GM23338 (cell line): ENCODE data around the gene LEMD2. TPM values are rescaled to one million over a fixed set of nuclear protein-coding genes. Genes with fewer than 3 reads are reported as not detected.

Experiments
- ATAC-seq: fragments of 200-7000 bp; cut with Tn5 transposase; 3 replicates; pipeline ENCODE4 v1.9.1; 2020
- DNase-seq: peaks from one replicate; pipeline ENCODE4 v3.0.0-alpha.2; 2015; ENCODE audit warnings: low spot score
- H2AFZ ChIP-seq: fragments of 200-600 bp; sonication (generic); 2 replicates; pipeline ENCODE4 v1.8.0; 2016; ENCODE audit warnings: antibody characterized with exemption, mild to moderate bottlenecking, moderate library complexity
- H3F3A ChIP-seq: fragments of 200-600 bp; sonication (generic); replicated peaks from 2 replicates; pipeline ENCODE4 v1.8.0; 2017; ENCODE audit warnings: antibody characterized with exemption, mixed run types, low read depth
- H3K27ac ChIP-seq: fragments of 200-600 bp; sonication (generic); 2 replicates; pipeline ENCODE4 v1.6.1; 2016; ENCODE audit warnings: low read depth
- H3K27me3 ChIP-seq: fragments of 200-600 bp; sonication (generic); 2 replicates; pipeline ENCODE4 v1.8.0; 2016; ENCODE audit warnings: mild to moderate bottlenecking, mixed run types, moderate library complexity; ENCODE audit not compliant: insufficient read depth
- H3K36me3 ChIP-seq: fragments of 200-600 bp; sonication (generic); 2 replicates; pipeline ENCODE4 v1.8.0; 2016; ENCODE audit warnings: mild to moderate bottlenecking; ENCODE audit not compliant: insufficient read depth
- H3K4me1 ChIP-seq: fragments of 200-600 bp; sonication (generic); 2 replicates; pipeline ENCODE4 v1.8.0; 2016; ENCODE audit warnings: mild to moderate bottlenecking, moderate library complexity; ENCODE audit not compliant: insufficient read depth
- H3K4me2 ChIP-seq: fragments of 200-600 bp; sonication (generic); 2 replicates; pipeline ENCODE4 v1.7.1; 2017; ENCODE audit warnings: mixed run types
- H3K4me3 ChIP-seq: fragments of 200-600 bp; sonication (generic); 2 replicates; pipeline ENCODE4 v1.6.1; 2016; ENCODE audit warnings: mixed run types
- H3K79me2 ChIP-seq: fragments of 200-600 bp; sonication (generic); replicated peaks from 2 replicates; pipeline ENCODE4 v1.8.0; 2017; ENCODE audit warnings: mild to moderate bottlenecking; ENCODE audit not compliant: insufficient read depth
- H3K9me2 ChIP-seq: fragments of 200-600 bp; sonication (generic); 2 replicates; pipeline ENCODE4 v1.8.0; 2017; ENCODE audit not compliant: insufficient read depth
- H4K20me1 ChIP-seq: fragments of 200-600 bp; sonication (generic); replicated peaks from 2 replicates; pipeline ENCODE4 v1.8.0; 2017; ENCODE audit warnings: mild to moderate bottlenecking; ENCODE audit not compliant: insufficient read depth
- H3K27ac Mint-ChIP-seq: 2 replicates; pipeline ENCODE4 v1.8.0; 2020; ENCODE audit warnings: inconsistent platforms, mild to moderate bottlenecking, moderate library complexity, mixed read lengths
- H3K27me3 Mint-ChIP-seq: 3 replicates; pipeline ENCODE4 v1.8.0; 2022; ENCODE audit warnings: low read depth, mild to moderate bottlenecking, moderate library complexity, mixed read lengths, inconsistent platforms; ENCODE audit not compliant: insufficient read depth, poor library complexity
- H3K36me3 Mint-ChIP-seq: 3 replicates; pipeline ENCODE4 v1.8.0; 2021; ENCODE audit warnings: low read depth, mild to moderate bottlenecking, inconsistent platforms, moderate library complexity, mixed read lengths
- H3K4me1 Mint-ChIP-seq: 3 replicates; pipeline ENCODE4 v1.8.0; 2020; ENCODE audit warnings: mild to moderate bottlenecking, inconsistent platforms, mixed read lengths
- H3K4me3 Mint-ChIP-seq: 3 replicates; pipeline ENCODE4 v1.8.0; 2021; ENCODE audit warnings: moderate library complexity, mild to moderate bottlenecking, inconsistent platforms, mixed read lengths
- H3K9me3 Mint-ChIP-seq: 3 replicates; pipeline ENCODE4 v1.8.0; 2020; ENCODE audit warnings: moderate library complexity, mild to moderate bottlenecking, inconsistent platforms, mixed read lengths
- CREB1 ChIP-seq: fragments of 250-450 bp; sonication (Bioruptor Pico); IDR thresholded peaks from 2 replicates; pipeline ENCODE4 v1.5.0; 2020; ENCODE audit warnings: low read depth, mild to moderate bottlenecking, moderate library complexity
- CTCF ChIP-seq, 2 experiments: fragments of 200-600 bp in 1 of 2; sonication (generic) in 1 of 2; conservative IDR thresholded peaks; 2 replicates each; pipeline versions ENCODE4 v1.5.1 to v1.6.1; 2016 to 2017; ENCODE audit warnings: antibody characterized with exemption in 2 of 2, low read depth in 2 of 2, mild to moderate bottlenecking in 2 of 2, moderate library complexity in 1 of 2
- EZH2phosphoT487 ChIP-seq: fragments of 200-600 bp; sonication (generic); IDR thresholded peaks from one replicate; pipeline ENCODE4 v1.8.1; 2018; ENCODE audit warnings: antibody characterized with exemption; ENCODE audit not compliant: unreplicated experiment
- JUNB ChIP-seq: IDR thresholded peaks from one replicate; pipeline ENCODE4 v1.6.1; 2016; ENCODE audit warnings: antibody characterized with exemption; ENCODE audit not compliant: unreplicated experiment
- NANOG ChIP-seq: IDR thresholded peaks from 2 replicates; pipeline ENCODE4 v1.6.1; 2016; ENCODE audit warnings: antibody characterized with exemption, borderline replicate concordance
- POLR2AphosphoS5 ChIP-seq: IDR thresholded peaks from 2 replicates; pipeline ENCODE4 v1.6.1; 2016; ENCODE audit warnings: antibody characterized with exemption, low read depth
- REST ChIP-seq: IDR thresholded peaks from one replicate; pipeline ENCODE4 v1.6.1; 2018; ENCODE audit warnings: antibody characterized with exemption; ENCODE audit not compliant: unreplicated experiment
- STAT1 ChIP-seq: IDR thresholded peaks from one replicate; pipeline ENCODE4 v1.6.1; 2016; ENCODE audit warnings: antibody characterized with exemption; ENCODE audit not compliant: unreplicated experiment
- polyA plus RNA-seq: library from polyadenylated mRNA; unstranded; fragments of >200 nt; fragmentation: Nextera tagmentation; extraction: Ambion mirVana; gene quantifications from 2 replicates; pipeline ENCODE4 v1.2.1, GENCODE V29; 2016
- total RNA-seq: library from RNA; depleted of rRNA; stranded (reverse); fragments of >200 nt; shearing (Covaris generic); gene quantifications from 2 replicates; pipeline ENCODE4 v1.2.3, GENCODE V29; 2014
- TF ChIP-seq, protein P1 (sequence below): fragments of 250-450 bp; sonication (Bioruptor Pico); IDR thresholded peaks from 2 replicates; pipeline ENCODE4 v1.5.0; 2020; ENCODE audit warnings: mild to moderate bottlenecking, moderate library complexity

LEMD2 gene
- total and polyA plus RNA-seq, 2 experiments from 2014 or later, result 28.6 to 64.7 TPM

GRCh38 chr6:33808641-33809180 lies 19.8 kb upstream of the LEMD2 start:
- Histone ChIP-seq H3K79me2 (no peaks in the 10 kb centered on the region), H2AFZ (peak overlapping the region; percentile 47; the same call in 1 of the 2 replicates), H3K27me3 (no peaks in the 10 kb centered on the region), H4K20me1 (no peaks in the 10 kb centered on the region), H3K36me3 (no peaks in the 10 kb centered on the region), H3F3A (peaks cover 16% of the 10 kb centered on the region; the same call in 1 of the 2 replicates), H3K27ac (0 out of 2 replicates have a peak overlapping the region, but pooled peaks have one; percentile 70), H3K9me2 (no peaks in the 10 kb centered on the region), H3K4me2 (peak overlapping the region; percentile 64), H3K4me3 (no peak overlapping the region), H3K4me1 (peaks cover 51% of the 10 kb centered on the region)
- no peak overlapping the region for H3K27ac Mint-ChIP-seq
- peaks cover 58% of the 10 kb centered on the region for H3K4me1 Mint-ChIP-seq
- H3K36me3 Mint-ChIP-seq, result no peaks in the 10 kb centered on the region
- peaks cover 6% of the 10 kb centered on the region for H3K27me3 Mint-ChIP-seq
- no peak for ATAC-seq
- no peak for DNase-seq
- TF ChIP-seq STAT1 (no peak), EZH2phosphoT487 (no peak), JUNB (no peak), REST (no peak), CTCF (conservative IDR thresholded peaks at IDR 0.05; ENCODE audit: low read depth in 2 of 2) (no peak), POLR2AphosphoS5 (no peak)
- no peaks in the 10 kb centered on the region for H3K9me3 Mint-ChIP-seq
- no peak overlapping the region; the same call in 2 of the 3 replicates for H3K4me3 Mint-ChIP-seq

DNA sequence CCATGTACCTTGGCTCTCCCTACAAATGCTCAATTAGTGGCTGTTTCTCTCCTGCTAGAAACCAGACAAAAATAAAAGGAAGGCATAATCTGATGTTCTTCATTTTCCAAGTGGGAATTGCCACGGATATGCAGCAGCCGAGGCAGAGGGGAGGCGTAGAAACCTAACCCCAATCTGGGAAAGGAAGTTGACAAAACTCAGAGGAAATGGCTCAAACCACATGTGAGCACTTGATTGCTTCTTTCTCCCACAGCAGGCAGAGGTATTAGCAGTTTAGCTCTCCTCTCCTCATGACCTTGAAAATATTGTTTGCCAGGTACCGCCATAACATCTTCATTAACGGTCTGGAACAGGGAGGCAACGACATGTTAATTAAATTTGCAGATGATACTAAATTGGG lies 18.7 kb upstream of the LEMD2 start:
- no peaks in the 10 kb centered on the region for H3K36me3 Mint-ChIP-seq
- TF ChIP-seq POLR2AphosphoS5 (no peak), NANOG (no peak), CREB1 (no peak), JUNB (no peak)
- TF ChIP-seq, protein P1, sequence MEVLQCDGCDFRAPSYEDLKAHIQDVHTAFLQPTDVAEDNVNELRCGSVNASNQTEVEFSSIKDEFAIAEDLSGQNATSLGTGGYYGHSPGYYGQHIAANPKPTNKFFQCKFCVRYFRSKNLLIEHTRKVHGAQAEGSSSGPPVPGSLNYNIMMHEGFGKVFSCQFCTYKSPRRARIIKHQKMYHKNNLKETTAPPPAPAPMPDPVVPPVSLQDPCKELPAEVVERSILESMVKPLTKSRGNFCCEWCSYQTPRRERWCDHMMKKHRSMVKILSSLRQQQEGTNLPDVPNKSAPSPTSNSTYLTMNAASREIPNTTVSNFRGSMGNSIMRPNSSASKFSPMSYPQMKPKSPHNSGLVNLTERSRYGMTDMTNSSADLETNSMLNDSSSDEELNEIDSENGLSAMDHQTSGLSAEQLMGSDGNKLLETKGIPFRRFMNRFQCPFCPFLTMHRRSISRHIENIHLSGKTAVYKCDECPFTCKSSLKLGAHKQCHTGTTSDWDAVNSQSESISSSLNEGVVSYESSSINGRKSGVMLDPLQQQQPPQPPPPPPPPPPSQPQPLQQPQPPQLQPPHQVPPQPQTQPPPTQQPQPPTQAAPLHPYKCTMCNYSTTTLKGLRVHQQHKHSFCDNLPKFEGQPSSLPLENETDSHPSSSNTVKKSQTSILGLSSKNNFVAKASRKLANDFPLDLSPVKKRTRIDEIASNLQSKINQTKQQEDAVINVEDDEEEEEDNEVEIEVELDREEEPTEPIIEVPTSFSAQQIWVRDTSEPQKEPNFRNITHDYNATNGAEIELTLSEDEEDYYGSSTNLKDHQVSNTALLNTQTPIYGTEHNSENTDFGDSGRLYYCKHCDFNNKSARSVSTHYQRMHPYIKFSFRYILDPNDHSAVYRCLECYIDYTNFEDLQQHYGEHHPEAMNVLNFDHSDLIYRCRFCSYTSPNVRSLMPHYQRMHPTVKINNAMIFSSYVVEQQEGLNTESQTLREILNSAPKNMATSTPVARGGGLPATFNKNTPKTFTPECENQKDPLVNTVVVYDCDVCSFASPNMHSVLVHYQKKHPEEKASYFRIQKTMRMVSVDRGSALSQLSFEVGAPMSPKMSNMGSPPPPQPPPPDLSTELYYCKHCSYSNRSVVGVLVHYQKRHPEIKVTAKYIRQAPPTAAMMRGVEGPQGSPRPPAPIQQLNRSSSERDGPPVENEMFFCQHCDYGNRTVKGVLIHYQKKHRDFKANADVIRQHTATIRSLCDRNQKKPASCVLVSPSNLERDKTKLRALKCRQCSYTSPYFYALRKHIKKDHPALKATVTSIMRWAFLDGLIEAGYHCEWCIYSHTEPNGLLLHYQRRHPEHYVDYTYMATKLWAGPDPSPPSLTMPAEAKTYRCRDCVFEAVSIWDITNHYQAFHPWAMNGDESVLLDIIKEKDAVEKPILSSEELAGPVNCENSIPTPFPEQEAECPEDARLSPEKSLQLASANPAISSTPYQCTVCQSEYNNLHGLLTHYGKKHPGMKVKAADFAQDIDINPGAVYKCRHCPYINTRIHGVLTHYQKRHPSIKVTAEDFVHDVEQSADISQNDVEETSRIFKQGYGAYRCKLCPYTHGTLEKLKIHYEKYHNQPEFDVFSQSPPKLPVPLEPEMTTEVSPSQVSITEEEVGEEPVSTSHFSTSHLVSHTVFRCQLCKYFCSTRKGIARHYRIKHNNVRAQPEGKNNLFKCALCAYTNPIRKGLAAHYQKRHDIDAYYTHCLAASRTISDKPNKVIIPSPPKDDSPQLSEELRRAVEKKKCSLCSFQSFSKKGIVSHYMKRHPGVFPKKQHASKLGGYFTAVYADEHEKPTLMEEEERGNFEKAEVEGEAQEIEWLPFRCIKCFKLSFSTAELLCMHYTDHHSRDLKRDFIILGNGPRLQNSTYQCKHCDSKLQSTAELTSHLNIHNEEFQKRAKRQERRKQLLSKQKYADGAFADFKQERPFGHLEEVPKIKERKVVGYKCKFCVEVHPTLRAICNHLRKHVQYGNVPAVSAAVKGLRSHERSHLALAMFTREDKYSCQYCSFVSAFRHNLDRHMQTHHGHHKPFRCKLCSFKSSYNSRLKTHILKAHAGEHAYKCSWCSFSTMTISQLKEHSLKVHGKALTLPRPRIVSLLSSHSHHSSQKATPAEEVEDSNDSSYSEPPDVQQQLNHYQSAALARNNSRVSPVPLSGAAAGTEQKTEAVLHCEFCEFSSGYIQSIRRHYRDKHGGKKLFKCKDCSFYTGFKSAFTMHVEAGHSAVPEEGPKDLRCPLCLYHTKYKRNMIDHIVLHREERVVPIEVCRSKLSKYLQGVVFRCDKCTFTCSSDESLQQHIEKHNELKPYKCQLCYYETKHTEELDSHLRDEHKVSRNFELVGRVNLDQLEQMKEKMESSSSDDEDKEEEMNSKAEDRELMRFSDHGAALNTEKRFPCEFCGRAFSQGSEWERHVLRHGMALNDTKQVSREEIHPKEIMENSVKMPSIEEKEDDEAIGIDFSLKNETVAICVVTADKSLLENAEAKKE (CRISPR knock-in tag), result no peak

More for the DNA sequence above, 18.7 kb upstream of the LEMD2 start:
- DNase-seq (no peak), ATAC-seq (no peak)
- H4K20me1 ChIP-seq, result no peaks in the 10 kb centered on the region
- H3K36me3 ChIP-seq, result no peaks in the 10 kb centered on the region
- no peaks in the 10 kb centered on the region for H3K9me3 Mint-ChIP-seq
- peaks cover 13% of the 10 kb centered on the region; the same call in 1 of the 2 replicates for H3F3A ChIP-seq
- H3K4me3 Mint-ChIP-seq, result no peak overlapping the region
- H3K9me2 ChIP-seq, result no peaks in the 10 kb centered on the region
- no peak overlapping the region for H3K4me2 ChIP-seq
- no peak overlapping the region for H3K4me3 ChIP-seq
- no peak overlapping the region for H2AFZ ChIP-seq
- H3K27ac ChIP-seq, result no peak overlapping the region
- H3K4me1 ChIP-seq, result peaks cover 43% of the 10 kb centered on the region
- no peaks in the 10 kb centered on the region for H3K79me2 ChIP-seq
- no peak overlapping the region for H3K27ac Mint-ChIP-seq
- H3K4me1 Mint-ChIP-seq, result peaks cover 49% of the 10 kb centered on the region
- H3K27me3 ChIP-seq, result no peaks in the 10 kb centered on the region
- peaks cover 10% of the 10 kb centered on the region for H3K27me3 Mint-ChIP-seq
